GM19023 (cell line): Measurements from ENCODE around the gene EXOC1.
A peak's percentile ranks its signal among the peaks of the same experiment; 100 is the strongest.

Experiments used
- ATAC-seq: cut with Tn5 transposase; IDR thresholded peaks from one replicate; pipeline ENCODE4 v1.9.1; 2021; ENCODE audit warnings: mild to moderate bottlenecking, moderate library complexity; ENCODE audit not compliant: unreplicated experiment

Gene EXOC1

DNA sequence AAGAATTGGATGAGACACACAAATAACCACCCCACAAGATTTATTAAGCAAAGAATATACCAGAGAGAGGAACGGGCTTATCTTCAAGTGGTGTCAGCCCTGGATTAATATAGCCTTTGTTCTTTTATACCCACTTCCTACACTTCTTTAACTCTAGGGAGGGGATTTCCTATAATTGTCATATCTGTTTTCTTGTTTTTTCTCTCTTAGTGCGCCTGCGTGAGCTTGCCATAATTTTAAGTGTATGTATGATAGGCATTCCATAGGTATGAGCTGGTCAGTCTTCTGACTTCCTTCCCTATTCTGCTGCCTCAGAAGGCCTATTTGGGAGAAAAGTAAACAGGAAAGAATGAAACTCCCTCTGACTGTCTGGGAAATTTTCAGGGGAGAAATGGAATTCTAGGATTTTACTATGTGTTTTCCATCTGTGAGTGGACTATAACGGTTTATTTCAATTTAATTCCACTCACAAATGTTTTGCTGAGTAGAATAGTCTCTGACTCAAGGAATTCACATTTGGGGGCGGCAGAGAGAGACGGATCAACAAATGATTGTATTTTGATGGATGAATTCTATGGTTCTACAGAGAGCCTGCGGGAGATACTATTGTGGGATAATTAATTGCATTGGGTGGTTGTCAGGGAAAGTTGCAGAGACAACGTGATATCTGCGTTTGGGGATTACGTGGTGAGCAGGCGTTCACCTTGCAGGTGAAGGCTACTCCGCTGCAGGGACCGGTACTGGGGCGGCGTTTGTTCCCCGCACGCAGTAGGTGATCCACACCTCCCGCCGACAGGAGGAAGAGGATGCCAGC, 94.7 kb downstream of the EXOC1 start:
- peak; percentile 11 for ATAC-seq

DNA sequence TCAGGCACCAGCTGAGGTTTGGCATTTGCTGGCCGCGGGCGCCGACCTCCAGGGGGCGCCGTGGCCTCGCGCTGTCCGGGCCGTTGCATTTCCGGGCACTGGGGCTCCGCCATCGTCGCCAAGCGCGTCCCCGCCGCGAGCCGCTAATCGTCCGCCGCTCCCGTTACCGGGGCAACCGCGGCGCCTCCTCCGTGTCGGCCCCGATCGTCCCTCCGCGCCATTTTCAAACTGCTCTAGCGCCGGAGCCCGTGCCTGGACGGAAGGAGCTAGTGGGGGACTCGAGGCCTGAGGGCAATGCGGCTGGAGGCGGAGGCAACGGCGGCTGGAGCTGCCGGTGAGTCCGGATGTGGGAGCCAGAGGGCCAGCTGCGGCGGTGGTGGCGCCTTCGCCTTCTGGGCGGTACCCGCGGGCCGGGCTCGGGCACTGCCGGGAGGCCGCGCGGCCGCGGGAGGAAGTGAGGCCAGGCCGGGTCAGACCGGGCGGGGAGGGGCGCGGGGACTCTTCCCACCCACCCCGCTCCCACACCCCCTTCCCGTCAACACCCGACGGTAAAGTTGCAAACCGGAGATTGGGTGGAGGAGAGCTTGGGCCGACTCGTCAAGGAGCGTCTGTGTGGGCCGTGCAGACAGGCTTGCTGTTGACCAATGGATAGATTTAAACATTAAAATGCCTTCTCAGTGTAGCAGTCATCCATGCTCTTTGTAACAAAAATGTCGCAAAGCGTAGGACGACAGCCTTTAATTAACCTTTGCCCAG, 95.5 kb downstream of the EXOC1 start, which contains the start of gene CEP135:
Gene CEP135 (plus strand): TSS at position 220 of the 756 bp plus-strand sequence. CDS start 3,186 bp downstream, outside the sequence.
- ATAC-seq, result peak; percentile 81

DNA sequence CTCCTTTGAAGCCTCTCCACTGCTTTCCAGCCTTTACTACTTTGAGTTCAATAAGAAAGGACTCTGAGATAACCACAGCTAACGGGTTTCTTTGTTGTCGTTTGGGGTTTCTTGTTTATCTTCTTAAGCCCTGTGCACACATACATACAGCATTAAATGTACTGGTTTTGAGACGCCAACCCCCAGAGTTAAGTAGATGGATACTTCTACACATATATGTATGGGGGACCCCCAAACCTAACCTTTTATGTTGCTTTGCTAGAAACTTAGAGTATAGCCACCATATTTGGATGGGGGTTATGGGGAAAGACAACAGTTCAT, 96.0 kb downstream of the EXOC1 start:
- no peak for ATAC-seq

DNA sequence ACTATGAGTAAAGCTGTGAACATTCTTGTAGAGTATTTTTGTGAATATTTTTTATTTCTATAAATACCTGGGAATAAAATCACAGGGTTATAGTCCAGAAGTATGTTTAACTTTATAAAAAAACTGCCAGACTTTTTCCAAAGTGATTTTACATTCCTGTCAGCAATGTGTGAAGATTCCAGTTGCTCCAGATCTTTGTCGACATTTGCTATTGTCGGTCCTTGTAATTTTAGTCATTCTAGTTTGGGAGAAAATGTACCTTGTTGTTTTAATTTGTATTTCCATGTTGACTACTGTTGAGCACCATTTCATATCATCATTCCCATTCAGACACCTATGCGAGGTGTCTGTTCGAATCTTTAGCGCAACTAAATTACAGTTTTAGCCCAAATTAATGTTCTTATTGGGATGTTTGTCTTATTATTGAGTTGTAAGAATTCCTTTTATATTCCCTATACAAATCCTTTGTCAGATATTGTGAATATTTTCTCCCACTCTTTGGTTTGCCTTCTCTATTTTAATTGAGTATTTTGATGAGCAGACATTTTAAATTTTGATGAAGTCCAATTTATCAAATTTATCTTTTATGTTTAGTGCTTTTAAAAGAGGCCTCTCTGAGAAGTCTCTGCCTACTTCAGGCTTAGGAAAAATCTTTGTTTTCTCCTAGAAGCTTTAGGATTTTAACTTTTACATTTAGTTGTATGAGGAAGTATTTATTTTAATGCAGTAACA, 97.9 kb downstream of the EXOC1 start:
- ATAC-seq, result no peak
